Adrenal gland (tissue), 12 donors: ENCODE data around the gene CACUL1. TPM values are rescaled to one million over a fixed set of nuclear protein-coding genes. Genes with fewer than 3 reads are reported as not detected.

Experiments used
- DNase-seq, 7 donors: peaks; one replicate each; pipeline ENCODE4 v3.0.0-alpha.2; 2019 to 2020
- H3K27ac ChIP-seq, 5 donors: fragments of 200-600 bp; sonication (generic) in 4 of 5; 1 replicate in 3 of 5; 2 replicates in 2 of 5; pipeline versions ENCODE4 v1.5.1 to v1.8.0; 2016 to 2020; ENCODE audit warnings: mild to moderate bottlenecking in 1 of 5
- H3K27me3 ChIP-seq: fragments of 200-600 bp; 2 replicates; pipeline ENCODE4 v1.8.0; 2021
- H3K36me3 ChIP-seq, 2 donors: fragments of 200-600 bp; replicated peaks in 1 of 2; 1 replicate in 1 of 2; 2 replicates in 1 of 2; pipeline versions ENCODE4 v1.5.1 to v1.8.0; 2018 to 2022
- H3K4me1 ChIP-seq, 2 donors: fragments of 200-600 bp; replicated peaks in 1 of 2; 1 replicate in 1 of 2; 2 replicates in 1 of 2; pipeline versions ENCODE4 v1.5.1 to v1.8.0; 2018 to 2021
- H3K4me3 ChIP-seq, 4 donors: fragments of 200-600 bp; sonication (generic) in 3 of 4; one replicate each; pipeline ENCODE4 v1.5.1; 2016 to 2018
- H3K9me3 ChIP-seq, 3 donors: fragments of 200-600 bp; sonication (generic) in 1 of 3; replicated peaks in 1 of 3; 1 replicate in 2 of 3; 2 replicates in 1 of 3; pipeline versions ENCODE4 v1.5.1 to v1.8.0; 2016 to 2021
- POLR2A ChIP-seq, 2 donors: fragments of 450-650 bp; IDR thresholded peaks; one replicate each; pipeline ENCODE4 v1.6.1; 2017; ENCODE audit warnings: antibody characterized with exemption in 2 of 2, mild to moderate bottlenecking in 2 of 2, moderate library complexity in 1 of 2
- WGBS, 4 donors: extraction: QIAGEN DNeasy Blood & Tissue Kit in 2 of 4; methylation state at CpG; one replicate each; pipeline versions ENCODE4 v1.1.5 to v1.1.7; 2013 to 2017; 5-methylcytosine and 5-hydroxymethylcytosine counted together
- intact Hi-C, 2 donors: fragments of 100-400 bp; cut with DNase I; formaldehyde crosslinking; loops; one replicate each; pipeline versions ENCODE4 v1.14.1 to v1.15.0; 2022 to 2023
- polyA plus RNA-seq, 3 donors: library from polyadenylated mRNA; stranded (reverse); fragments of 200-250 nt in 2 of 3; fragments of 350-450 nt in 1 of 3; fragmentation: Illumina TruSeq in 1 of 3; extraction: RNeasy Lipid Tissue Mini Kit (QIAGEN cat#74804) in 1 of 3; gene quantifications; one replicate each; pipeline ENCODE4 v1.2.3, GENCODE V29; 2013 to 2014
- total RNA-seq, 9 donors: library from RNA; depleted of rRNA in 4 of 9; stranded (reverse); fragments of >200 nt in 4 of 9; fragments of 120-200 nt in 1 of 9; fragmentation: NEBNext Ultra II Directional in 1 of 9; extraction: Animal tissue kit (Norgen Biotek cat#: 25700) in 1 of 9; gene quantifications; one replicate each; pipeline versions ENCODE4 v1.1.0 to v1.2.4, GENCODE V29; 2013 to 2023
- TF ChIP-seq, protein P1 (sequence below), 6 experiments: fragments of 450-650 bp in 4 of 6; fragments of 200-600 bp in 2 of 6; sonication (generic) in 1 of 6; IDR thresholded peaks; 1 replicate in 5 of 6; 2 replicates in 1 of 6; pipeline versions ENCODE4 v1.5.1 to v1.8.0; 2016 to 2021; ENCODE audit warnings: antibody characterized with exemption in 6 of 6, mild to moderate bottlenecking in 2 of 6, moderate library complexity in 1 of 6
- donor health status: healthy with polysubstance abuse.
- donor health status: Bipolar disorder and iron deficiency.
- donor health status: DM: yes; HTN: yes; CAD: no.
- donor health status: DM: no; HTN: no; CAD: no.
- donor health status: DM: no; HTN: no; CAD: no.
- donor health status: DM: yes; HTN: yes; CAD: no.

The CACUL1 gene
- total and polyA plus RNA-seq, 12 donors, result 6.9 to 70.0 (median 30.9) TPM

DNA sequence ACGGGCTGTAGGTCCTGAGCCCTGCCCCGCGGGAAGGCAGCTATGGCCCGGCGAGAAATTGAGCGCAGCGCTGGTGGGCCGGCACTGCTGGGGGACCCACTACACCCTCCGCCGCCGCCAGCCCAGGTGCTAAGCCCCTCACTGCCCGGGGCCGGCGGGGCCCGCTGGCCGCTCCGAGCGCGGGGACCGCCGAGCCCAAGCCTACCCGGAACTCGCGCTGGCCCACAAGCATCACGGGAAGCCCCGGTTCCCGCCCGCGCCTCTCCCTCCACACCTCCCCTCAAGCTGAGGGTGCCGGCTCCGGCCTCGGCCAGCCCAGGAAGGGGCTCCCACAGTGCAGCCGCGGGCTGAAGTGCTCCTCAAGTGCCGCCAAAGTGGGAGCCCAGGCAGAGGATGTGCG lies 5.5 kb upstream of the CACUL1 start:
- WGBS, 4 donors, result 90 to 95% (median 93%) methylated on average over 7 to 36 of the region's 36 CpGs
- intact Hi-C loops, result no loop called here
- Histone ChIP-seq H3K36me3 (no peaks in the 10 kb centered on the region), H3K9me3 (no peaks in the 10 kb centered on the region), H3K27me3 (no peaks in the 10 kb centered on the region), H3K4me3 (no peak overlapping the region), H3K4me1 (peaks cover 0 to 6% of the 10 kb centered on the region in 2 donors), H3K27ac (no peak overlapping the region)
- no peak for DNase-seq
- no peak for TF ChIP-seq POLR2A (IDR thresholded peaks at IDR 0.05)
- TF ChIP-seq, protein P1, sequence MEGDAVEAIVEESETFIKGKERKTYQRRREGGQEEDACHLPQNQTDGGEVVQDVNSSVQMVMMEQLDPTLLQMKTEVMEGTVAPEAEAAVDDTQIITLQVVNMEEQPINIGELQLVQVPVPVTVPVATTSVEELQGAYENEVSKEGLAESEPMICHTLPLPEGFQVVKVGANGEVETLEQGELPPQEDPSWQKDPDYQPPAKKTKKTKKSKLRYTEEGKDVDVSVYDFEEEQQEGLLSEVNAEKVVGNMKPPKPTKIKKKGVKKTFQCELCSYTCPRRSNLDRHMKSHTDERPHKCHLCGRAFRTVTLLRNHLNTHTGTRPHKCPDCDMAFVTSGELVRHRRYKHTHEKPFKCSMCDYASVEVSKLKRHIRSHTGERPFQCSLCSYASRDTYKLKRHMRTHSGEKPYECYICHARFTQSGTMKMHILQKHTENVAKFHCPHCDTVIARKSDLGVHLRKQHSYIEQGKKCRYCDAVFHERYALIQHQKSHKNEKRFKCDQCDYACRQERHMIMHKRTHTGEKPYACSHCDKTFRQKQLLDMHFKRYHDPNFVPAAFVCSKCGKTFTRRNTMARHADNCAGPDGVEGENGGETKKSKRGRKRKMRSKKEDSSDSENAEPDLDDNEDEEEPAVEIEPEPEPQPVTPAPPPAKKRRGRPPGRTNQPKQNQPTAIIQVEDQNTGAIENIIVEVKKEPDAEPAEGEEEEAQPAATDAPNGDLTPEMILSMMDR (IDR thresholded peaks at IDR 0.05), result no peak

DNA sequence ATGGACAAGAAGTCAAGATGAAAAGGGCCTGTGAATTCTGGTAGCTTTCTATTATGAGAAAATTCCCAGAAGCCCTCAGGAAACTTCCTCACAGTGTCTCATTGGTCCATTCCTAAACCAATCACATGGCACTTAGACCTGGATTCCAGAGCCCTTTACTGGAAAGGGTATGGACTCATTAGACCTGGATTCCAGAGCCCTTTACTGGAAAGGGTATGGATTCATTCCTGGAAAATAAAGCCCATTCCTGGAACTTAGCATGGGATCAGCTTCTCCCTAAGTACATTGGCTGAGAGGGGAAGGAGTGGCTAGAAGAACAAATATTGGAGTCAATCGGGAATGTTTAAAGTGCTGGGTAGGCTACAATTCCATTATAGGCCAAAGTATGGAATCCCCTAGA lies 3.7 kb upstream of the CACUL1 start:
- TF ChIP-seq, protein P1 (IDR thresholded peaks at IDR 0.05), result no peak
- TF ChIP-seq POLR2A (IDR thresholded peaks at IDR 0.05), result no peak
- no peak overlapping the region for H3K27ac ChIP-seq
- H3K36me3 ChIP-seq, result no peaks in the 10 kb centered on the region
- H3K9me3 ChIP-seq, result no peaks in the 10 kb centered on the region
- intact Hi-C loops, result no loop called here
- no peak overlapping the region for H3K4me3 ChIP-seq
- H3K4me1 ChIP-seq, result peaks cover 3 to 9% of the 10 kb centered on the region in 2 donors
- H3K27me3 ChIP-seq, result no peaks in the 10 kb centered on the region
- 73 to 80% (median 74%) methylated on average over 1 of the region's 1 CpG for WGBS, 4 donors
- no peak for DNase-seq

DNA sequence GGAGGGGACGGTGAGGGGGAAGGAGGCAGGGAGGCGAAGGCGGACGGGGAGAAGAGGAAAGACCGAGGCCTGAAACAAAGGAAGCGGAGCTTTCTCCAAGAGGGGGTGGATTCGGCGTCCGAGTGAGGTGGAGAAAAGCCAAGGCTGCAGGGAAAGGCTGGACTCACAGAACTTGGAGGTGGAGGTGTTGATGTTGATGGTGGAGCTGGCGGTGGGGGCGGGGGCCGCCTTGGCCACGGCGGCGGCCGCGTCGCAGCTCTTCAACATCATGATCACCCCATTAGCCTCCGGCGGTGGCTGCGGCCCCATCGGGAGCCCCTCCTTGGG lies 578 bp downstream of the CACUL1 start:
- 1% methylated on average over 9 to 22 of the region's 22 CpGs for WGBS, 4 donors
- Histone ChIP-seq H3K9me3 (no peaks in the 10 kb centered on the region), H3K4me1 (peaks cover 22 to 42% of the 10 kb centered on the region in 2 donors), H3K27me3 (no peaks in the 10 kb centered on the region), H3K4me3 (peak overlapping the region; percentile 73 to 100 (median 88)), H3K27ac (peak overlapping the region; percentile 54 to 95 (median 89)), H3K36me3 (no peaks in the 10 kb centered on the region)
- DNase-seq, result peak; percentile 58 to 70 (median 67)
- intact Hi-C loops, result no loop called here
- TF ChIP-seq, protein P1 (IDR thresholded peaks at IDR 0.05), result no peak
- no peak for TF ChIP-seq POLR2A (IDR thresholded peaks at IDR 0.05)

DNA sequence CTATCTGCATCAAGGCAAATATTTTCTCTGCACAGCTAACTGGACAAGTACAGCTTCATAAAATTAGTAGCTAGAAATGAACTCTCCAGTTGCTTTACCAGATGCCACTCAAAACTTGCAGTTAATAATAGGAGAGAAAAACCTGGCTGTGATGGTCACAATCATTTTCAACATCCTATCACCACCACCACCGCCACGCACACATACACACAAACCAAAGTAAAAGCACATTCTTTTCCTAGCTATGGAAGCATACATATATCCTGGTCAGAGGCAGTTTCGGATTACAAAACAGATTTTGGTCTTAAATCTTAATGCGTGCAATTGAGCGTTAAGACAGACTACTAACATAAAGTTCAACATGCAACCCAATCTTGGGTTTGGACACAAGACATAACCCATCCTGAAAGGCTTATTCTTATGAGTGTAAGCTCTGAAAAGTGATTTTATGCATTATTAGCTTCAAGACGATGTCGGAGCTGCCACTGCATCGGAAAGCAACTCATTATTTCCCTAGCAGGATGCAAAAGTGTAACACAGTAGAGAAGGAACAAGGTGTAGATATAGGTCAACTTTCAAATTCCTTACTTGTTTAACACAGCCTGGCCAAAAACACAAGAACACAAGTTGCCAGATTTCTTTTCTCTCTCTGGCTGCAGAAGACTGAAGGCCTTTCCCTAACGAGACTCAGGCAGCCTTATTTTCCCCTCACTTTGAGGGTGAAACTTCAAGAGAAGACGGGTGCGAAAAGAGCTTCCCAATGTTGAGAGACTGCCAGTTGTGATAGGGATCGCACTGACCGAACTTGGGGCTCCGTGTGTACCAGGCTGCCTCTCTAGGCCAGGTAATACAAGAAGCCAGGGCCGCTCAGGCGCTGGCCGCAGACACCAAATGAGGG lies 1.2 kb downstream of the CACUL1 start:
- 2 to 7% (median 4%) methylated on average over 17 of the region's 17 CpGs for WGBS, 4 donors
- peak in 1 of 2 donors; percentile 23 for TF ChIP-seq POLR2A (IDR thresholded peaks at IDR 0.05)
- TF ChIP-seq, protein P1 (IDR thresholded peaks at IDR 0.05), result no peak
- intact Hi-C loops, result no loop called here
- Histone ChIP-seq H3K9me3 (no peaks in the 10 kb centered on the region), H3K36me3 (no peaks in the 10 kb centered on the region), H3K4me1 (peaks cover 22 to 48% of the 10 kb centered on the region in 2 donors), H3K4me3 (peak overlapping the region; percentile 73 to 100 (median 88)), H3K27ac (peak overlapping the region in 4 of 5 donors; percentile 86 to 95 (median 91)), H3K27me3 (no peaks in the 10 kb centered on the region)
- no peak for DNase-seq
